Progenitor cell of endocrine pancreas (in vitro differentiated cells): ENCODE data around the gene VPS35L. TPM values are rescaled to one million over a fixed set of nuclear protein-coding genes. Genes with fewer than 3 reads are reported as not detected.

Source experiments
- DNase-seq: peaks from one replicate; pipeline ENCODE4 v3.0.0; 2021; ENCODE audit warnings: low spot score; ENCODE audit not compliant: unreplicated experiment
- H3K27ac Mint-ChIP-seq: 2 replicates; pipeline ENCODE4 v1.8.0; 2021; ENCODE audit warnings: mild to moderate bottlenecking, moderate library complexity, mixed read lengths
- H3K27me3 Mint-ChIP-seq: 2 replicates; pipeline ENCODE4 v1.8.0; 2021; ENCODE audit warnings: mixed read lengths
- H3K36me3 Mint-ChIP-seq: 2 replicates; pipeline ENCODE4 v1.8.0; 2022; ENCODE audit warnings: mixed read lengths; ENCODE audit not compliant: insufficient read depth
- H3K4me1 Mint-ChIP-seq: 2 replicates; pipeline ENCODE4 v1.8.0; 2021; ENCODE audit warnings: low read depth, mixed read lengths
- H3K4me3 Mint-ChIP-seq: 2 replicates; pipeline ENCODE4 v1.8.0; 2021; ENCODE audit warnings: low read depth, mild to moderate bottlenecking, moderate library complexity, mixed read lengths
- H3K9me3 Mint-ChIP-seq: 2 replicates; pipeline ENCODE4 v1.8.0; 2021; ENCODE audit warnings: low read depth, mixed read lengths
- CTCF ChIP-seq: fragments of 200-600 bp; sonication (generic); IDR thresholded peaks from one replicate; pipeline ENCODE4 v1.5.0; 2021; ENCODE audit warnings: antibody characterized with exemption, mild to moderate bottlenecking; ENCODE audit not compliant: unreplicated experiment
- total RNA-seq: library from RNA; stranded (reverse); gene quantifications from 2 replicates; pipeline ENCODE4 v1.2.1, GENCODE V29; 2021

Gene VPS35L
- total RNA-seq, 1 donor from 2014 or later: 88.4 TPM

DNA sequence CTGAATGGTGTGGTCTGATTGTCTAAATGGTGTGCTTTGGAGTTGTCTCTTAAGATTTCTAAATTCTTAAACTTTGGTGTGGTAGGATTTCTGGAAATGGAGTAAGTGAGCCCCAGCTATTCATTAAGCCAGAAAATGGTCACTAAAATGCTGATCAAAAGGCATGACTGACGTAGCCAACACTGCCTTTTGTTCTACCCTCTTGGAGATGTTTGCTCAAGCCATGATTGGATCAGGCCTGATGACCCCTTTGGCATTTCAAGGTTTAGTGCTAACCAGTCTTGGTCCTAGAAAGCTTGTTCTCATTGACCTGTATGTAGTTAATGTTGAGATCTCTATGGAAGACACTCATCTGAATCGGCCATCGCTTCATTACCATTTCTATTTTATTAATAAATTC, 94.5 kb downstream of the VPS35L start:
- peak overlapping the region; percentile 81 for H3K27ac Mint-ChIP-seq
- no peak for DNase-seq
- peaks cover 30% of the 10 kb centered on the region for H3K36me3 Mint-ChIP-seq
- no peaks in the 10 kb centered on the region for H3K9me3 Mint-ChIP-seq
- H3K4me1 Mint-ChIP-seq: peaks cover 8% of the 10 kb centered on the region
- TF ChIP-seq CTCF: no peak
- H3K27me3 Mint-ChIP-seq: no peaks in the 10 kb centered on the region
- H3K4me3 Mint-ChIP-seq: no peak overlapping the region

GRCh38 chr16:19654147-19654546, 98.6 kb downstream of the VPS35L start:
- Mint-ChIP-seq H3K9me3 (no peaks in the 10 kb centered on the region), H3K4me1 (peaks cover 8% of the 10 kb centered on the region), H3K36me3 (peaks cover 49% of the 10 kb centered on the region), H3K27ac (no peak overlapping the region), H3K4me3 (no peak overlapping the region), H3K27me3 (no peaks in the 10 kb centered on the region)
- DNase-seq: no peak
- TF ChIP-seq CTCF: no peak

DNA sequence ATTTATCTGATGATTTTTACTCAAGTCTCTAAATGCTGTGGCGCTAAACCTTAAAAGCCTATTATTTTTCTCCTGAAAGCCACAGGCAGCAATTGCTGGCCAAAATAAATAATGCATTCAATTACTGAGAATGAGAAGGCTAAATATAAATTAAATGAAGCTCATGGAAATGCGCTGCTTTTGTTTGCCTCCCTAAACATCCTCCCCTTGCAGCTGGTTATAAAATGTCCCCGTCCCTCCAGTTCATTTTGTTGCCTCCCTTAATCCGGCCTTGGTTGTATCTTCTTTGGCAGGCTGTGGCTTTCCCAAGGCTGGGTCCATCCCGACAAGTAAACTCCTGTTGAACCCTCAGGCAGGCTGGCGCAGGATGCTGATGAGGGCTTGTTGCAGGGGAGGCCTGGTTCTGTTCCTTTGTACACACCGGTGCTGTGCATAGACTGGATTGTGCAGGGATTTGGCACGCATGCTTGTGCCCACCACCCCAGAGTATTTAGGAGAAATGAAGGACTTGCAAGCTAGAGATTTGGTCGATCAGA, 99.8 kb downstream of the VPS35L start:
- Mint-ChIP-seq H3K27ac (peak overlapping the region; percentile 51), H3K4me3 (no peak overlapping the region), H3K27me3 (no peaks in the 10 kb centered on the region), H3K36me3 (peaks cover 56% of the 10 kb centered on the region), H3K4me1 (peaks cover 1% of the 10 kb centered on the region), H3K9me3 (peaks cover 2% of the 10 kb centered on the region)
- no peak for TF ChIP-seq CTCF
- no peak for DNase-seq

GRCh38 chr16:19657831-19658230, 102.3 kb downstream of the VPS35L start:
- peaks cover 19% of the 10 kb centered on the region for H3K9me3 Mint-ChIP-seq
- TF ChIP-seq CTCF: no peak
- no peak for DNase-seq
- H3K4me3 Mint-ChIP-seq: no peak overlapping the region
- no peaks in the 10 kb centered on the region for H3K4me1 Mint-ChIP-seq
- H3K27ac Mint-ChIP-seq: no peak overlapping the region
- no peaks in the 10 kb centered on the region for H3K27me3 Mint-ChIP-seq
- peaks cover 62% of the 10 kb centered on the region for H3K36me3 Mint-ChIP-seq

- H3K4me3 Mint-ChIP-seq: no peak overlapping the region
- DNase-seq: no peak
- H3K27ac Mint-ChIP-seq: no peak overlapping the region
- no peaks in the 10 kb centered on the region for H3K27me3 Mint-ChIP-seq
- peaks cover 62% of the 10 kb centered on the region for H3K36me3 Mint-ChIP-seq
- H3K9me3 Mint-ChIP-seq: peaks cover 19% of the 10 kb centered on the region
- TF ChIP-seq CTCF: no peak
- no peaks in the 10 kb centered on the region for H3K4me1 Mint-ChIP-seq
Observed at GRCh38 chr16:19659554-19659953, 104.1 kb downstream of the VPS35L start.
